Lung (tissue), 12 donors: ENCODE data around the gene PERCC1. TPM values are rescaled to one million over a fixed set of nuclear protein-coding genes. Genes with fewer than 3 reads are reported as not detected.
A peak's percentile ranks its signal among the peaks of the same experiment; 100 is the strongest.

Experiments used
- ATAC-seq: fragments of 200-7000 bp; cut with Tn5 transposase; one replicate; pipeline ENCODE4 v1.9.1; 2020; ENCODE audit warnings: moderate number of reproducible peaks; ENCODE audit not compliant: insufficient read depth, low FRiP score
- DNase-seq, 3 donors: peaks; one replicate each; pipeline ENCODE4 v3.0.0-alpha.2; 2013 to 2017
- H3K27ac ChIP-seq, 2 donors: one replicate each; pipeline ENCODE4 v1.5.1; 2013; ENCODE audit warnings: mild to moderate bottlenecking in 2 of 2, moderate library complexity in 2 of 2, control low read depth in 1 of 2, inconsistent platforms in 1 of 2, low read depth in 1 of 2, low read length in 1 of 2
- H3K27me3 ChIP-seq, 3 donors: one replicate each; pipeline ENCODE4 v1.5.1; 2013; ENCODE audit warnings: low read length in 2 of 3; ENCODE audit not compliant: control insufficient read depth in 3 of 3, insufficient read depth in 3 of 3
- H3K36me3 ChIP-seq, 4 donors: one replicate each; pipeline ENCODE4 v1.5.1; 2013; ENCODE audit warnings: low read length in 4 of 4, mild to moderate bottlenecking in 1 of 4, moderate library complexity in 1 of 4; ENCODE audit not compliant: control insufficient read depth in 4 of 4, insufficient read depth in 4 of 4
- H3K4me1 ChIP-seq, 5 donors: one replicate each; pipeline ENCODE4 v1.5.1; 2013; ENCODE audit warnings: low read length in 5 of 5, mild to moderate bottlenecking in 2 of 5, moderate library complexity in 1 of 5; ENCODE audit not compliant: control insufficient read depth in 5 of 5, insufficient read depth in 5 of 5
- H3K4me3 ChIP-seq: one replicate; pipeline ENCODE4 v1.5.1; 2013; ENCODE audit warnings: mild to moderate bottlenecking, control low read depth, moderate library complexity
- H3K9ac ChIP-seq, 2 donors: one replicate each; pipeline ENCODE4 v1.5.1; 2013; ENCODE audit warnings: low read length in 2 of 2, control low read depth in 1 of 2; ENCODE audit not compliant: insufficient read depth in 1 of 2
- H3K9me3 ChIP-seq, 4 donors: one replicate each; pipeline ENCODE4 v1.5.1; 2013; ENCODE audit warnings: low read length in 3 of 4, mild to moderate bottlenecking in 1 of 4, moderate library complexity in 1 of 4; ENCODE audit not compliant: control insufficient read depth in 4 of 4, insufficient read depth in 3 of 4
- WGBS, 2 donors: extraction: QIAGEN DNeasy Blood & Tissue Kit; methylation state at CpG; one replicate each; pipeline ENCODE4 v1.1.7; 2013; 5-methylcytosine and 5-hydroxymethylcytosine counted together
- polyA plus RNA-seq, 2 donors: library from polyadenylated mRNA; stranded (reverse); fragments of 200-250 nt; gene quantifications; one replicate each; pipeline ENCODE4 v1.2.1, GENCODE V29; 2013
- total RNA-seq, 2 donors: library from RNA; depleted of rRNA in 1 of 2; stranded (reverse); fragments of >200 nt in 1 of 2; gene quantifications; one replicate each; pipeline ENCODE4 v1.2.1, GENCODE V29; 2014 to 2021
- TF ChIP-seq, protein P1 (sequence below): IDR thresholded peaks from 2 replicates; pipeline ENCODE4 v1.5.1; 2012; ENCODE audit warnings: mild to moderate bottlenecking; ENCODE audit errors: control extremely low read depth, extremely low read depth
- donor health status: control.
- donor health status: control.
- donor health status: Bipolar disorder and iron deficiency.
- donor health status: healthy.
- donor health status: DM: yes; HTN: yes; CAD: no.

Gene PERCC1
- total and polyA plus RNA-seq, 4 donors = 0.12 to 0.57 (median 0.46) TPM; not detected in 1

DNA sequence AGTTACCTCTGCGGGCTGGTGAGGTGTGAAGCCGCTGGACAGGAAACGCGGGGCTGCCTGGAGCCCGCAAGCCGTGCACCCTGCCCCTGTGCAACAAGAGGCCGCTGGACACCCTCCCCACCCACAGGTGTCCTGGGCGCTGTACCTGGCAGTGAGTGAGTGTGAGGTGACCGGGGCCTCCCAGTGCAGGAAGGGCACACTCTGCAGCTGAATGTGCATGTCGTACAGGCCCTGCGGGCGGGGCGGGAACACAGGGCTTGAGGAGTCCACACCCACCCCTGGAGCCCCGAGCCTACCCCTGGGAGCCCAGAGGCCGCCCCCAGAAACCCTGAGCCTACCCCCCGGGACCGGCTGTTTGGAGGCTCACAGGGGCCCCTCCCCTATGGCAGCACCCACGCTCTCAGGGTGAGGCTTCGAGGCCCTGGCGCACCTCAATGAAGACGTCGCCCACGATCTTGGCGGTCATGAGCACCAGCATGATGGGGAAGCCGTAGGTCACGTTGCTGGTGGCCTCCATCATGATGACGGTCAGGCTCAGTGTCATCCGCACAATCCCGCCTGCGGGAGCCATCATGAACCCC lies 17.7 kb downstream of the PERCC1 start:
- ATAC-seq = no peak
- no peak overlapping the region for H3K27ac ChIP-seq
- H3K4me3 ChIP-seq = no peak overlapping the region
- TF ChIP-seq, protein P1, sequence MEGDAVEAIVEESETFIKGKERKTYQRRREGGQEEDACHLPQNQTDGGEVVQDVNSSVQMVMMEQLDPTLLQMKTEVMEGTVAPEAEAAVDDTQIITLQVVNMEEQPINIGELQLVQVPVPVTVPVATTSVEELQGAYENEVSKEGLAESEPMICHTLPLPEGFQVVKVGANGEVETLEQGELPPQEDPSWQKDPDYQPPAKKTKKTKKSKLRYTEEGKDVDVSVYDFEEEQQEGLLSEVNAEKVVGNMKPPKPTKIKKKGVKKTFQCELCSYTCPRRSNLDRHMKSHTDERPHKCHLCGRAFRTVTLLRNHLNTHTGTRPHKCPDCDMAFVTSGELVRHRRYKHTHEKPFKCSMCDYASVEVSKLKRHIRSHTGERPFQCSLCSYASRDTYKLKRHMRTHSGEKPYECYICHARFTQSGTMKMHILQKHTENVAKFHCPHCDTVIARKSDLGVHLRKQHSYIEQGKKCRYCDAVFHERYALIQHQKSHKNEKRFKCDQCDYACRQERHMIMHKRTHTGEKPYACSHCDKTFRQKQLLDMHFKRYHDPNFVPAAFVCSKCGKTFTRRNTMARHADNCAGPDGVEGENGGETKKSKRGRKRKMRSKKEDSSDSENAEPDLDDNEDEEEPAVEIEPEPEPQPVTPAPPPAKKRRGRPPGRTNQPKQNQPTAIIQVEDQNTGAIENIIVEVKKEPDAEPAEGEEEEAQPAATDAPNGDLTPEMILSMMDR = no peak
- H3K4me1 ChIP-seq = no peaks in the 10 kb centered on the region
- WGBS, 2 donors = 95% methylated on average over 30 of the region's 30 CpGs
- H3K9ac ChIP-seq = no peak overlapping the region
- H3K36me3 ChIP-seq = peaks cover 0 to 81% (median 6%) of the 10 kb centered on the region in 4 donors
- DNase-seq = peak in 1 of 3 donors; percentile 10
- H3K27me3 ChIP-seq = no peaks in the 10 kb centered on the region
- no peaks in the 10 kb centered on the region for H3K9me3 ChIP-seq

DNA sequence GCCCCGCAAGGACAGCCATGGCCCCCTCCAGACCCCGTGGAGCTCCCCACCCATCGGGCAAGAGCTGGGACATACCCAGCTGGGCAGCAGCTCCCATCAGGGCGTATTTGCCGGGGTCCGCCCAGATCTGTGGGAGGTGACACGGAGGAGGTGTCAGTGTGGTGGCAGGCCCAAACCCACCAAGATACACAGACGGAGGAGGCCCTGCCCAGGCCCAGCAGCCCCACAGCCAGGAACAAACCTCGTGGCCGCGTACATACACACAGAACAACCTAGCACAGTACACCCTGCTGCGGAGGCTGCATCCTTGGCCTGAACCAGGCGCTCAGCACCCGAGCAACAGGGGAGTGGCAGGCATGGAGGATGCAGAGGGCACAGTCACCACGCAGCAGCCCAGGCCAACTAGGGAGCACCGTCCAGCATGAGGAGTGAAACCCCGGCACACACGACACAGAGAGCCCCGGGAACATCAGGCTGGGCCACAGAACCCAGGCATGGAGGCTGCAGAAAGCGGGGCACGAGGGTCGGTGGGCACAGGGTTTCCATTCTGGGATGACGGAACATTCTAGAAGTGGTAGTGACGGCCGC lies 18.4 kb downstream of the PERCC1 start:
- H3K9ac ChIP-seq = no peak overlapping the region
- peaks cover 0 to 86% (median 6%) of the 10 kb centered on the region in 4 donors for H3K36me3 ChIP-seq
- TF ChIP-seq, protein P1 = no peak
- H3K9me3 ChIP-seq = no peaks in the 10 kb centered on the region
- no peak overlapping the region for H3K4me3 ChIP-seq
- H3K27ac ChIP-seq = no peak overlapping the region
- no peaks in the 10 kb centered on the region for H3K4me1 ChIP-seq
- no peak for ATAC-seq
- 96 to 98% methylated on average over 25 of the region's 25 CpGs for WGBS, 2 donors
- DNase-seq = no peak
- H3K27me3 ChIP-seq = no peaks in the 10 kb centered on the region

DNA sequence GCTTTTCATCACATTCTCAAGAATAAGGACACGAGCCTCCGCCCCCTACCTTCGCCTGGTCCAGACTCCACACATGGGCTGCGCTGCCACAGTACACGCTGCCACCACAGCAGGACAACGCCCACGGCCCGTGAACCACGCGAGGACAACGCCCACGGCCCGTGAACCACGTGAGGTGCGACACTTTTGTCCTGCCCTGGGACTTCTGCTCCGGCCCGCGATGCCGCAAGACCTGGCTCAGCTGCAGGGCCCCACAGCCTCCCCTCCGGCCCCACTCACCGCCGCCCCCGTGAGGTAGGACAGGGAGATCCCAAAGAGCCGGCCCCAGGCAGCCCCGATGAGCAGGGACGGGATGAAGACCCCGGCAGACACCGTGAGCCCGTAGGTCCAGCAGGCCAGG lies 19.3 kb downstream of the PERCC1 start:
- no peak for DNase-seq
- H3K4me1 ChIP-seq = no peaks in the 10 kb centered on the region
- ATAC-seq = no peak
- no peak overlapping the region for H3K9ac ChIP-seq
- H3K4me3 ChIP-seq = no peak overlapping the region
- peaks cover 0 to 93% (median 7%) of the 10 kb centered on the region in 4 donors for H3K36me3 ChIP-seq
- TF ChIP-seq, protein P1 = no peak
- WGBS, 2 donors = 91% methylated on average over 29 of the region's 29 CpGs
- H3K27ac ChIP-seq = no peak overlapping the region
- H3K27me3 ChIP-seq = no peaks in the 10 kb centered on the region
- no peaks in the 10 kb centered on the region for H3K9me3 ChIP-seq
